Glutamatergic neuron (in vitro differentiated cells): ENCODE results near the gene C19orf67. TPM values are rescaled to one million over a fixed set of nuclear protein-coding genes. Genes with fewer than 3 reads are reported as not detected.

ENCODE experiments used
- DNase-seq: peaks from one replicate; pipeline ENCODE4 v3.0.0; 2022
- H3K27ac Mint-ChIP-seq: one replicate; pipeline ENCODE4 v1.8.0; 2020; ENCODE audit warnings: mild to moderate bottlenecking, mixed read lengths, inconsistent platforms; ENCODE audit not compliant: unreplicated experiment
- H3K27me3 Mint-ChIP-seq: one replicate; pipeline ENCODE4 v1.8.0; 2020; ENCODE audit warnings: mild to moderate bottlenecking, moderate library complexity, mixed read lengths, inconsistent platforms; ENCODE audit not compliant: unreplicated experiment
- H3K36me3 Mint-ChIP-seq: one replicate; pipeline ENCODE4 v1.8.0; 2020; ENCODE audit warnings: mild to moderate bottlenecking, mixed read lengths, inconsistent platforms; ENCODE audit not compliant: unreplicated experiment
- H3K4me1 Mint-ChIP-seq: one replicate; pipeline ENCODE4 v1.8.0; 2020; ENCODE audit warnings: mild to moderate bottlenecking, low read depth, mixed read lengths, inconsistent platforms; ENCODE audit not compliant: unreplicated experiment
- H3K4me3 Mint-ChIP-seq: one replicate; pipeline ENCODE4 v1.8.0; 2020; ENCODE audit warnings: mild to moderate bottlenecking, mixed read lengths, inconsistent platforms; ENCODE audit not compliant: unreplicated experiment
- H3K9me3 Mint-ChIP-seq: one replicate; pipeline ENCODE4 v1.8.0; 2020; ENCODE audit warnings: mild to moderate bottlenecking, moderate library complexity, mixed read lengths, inconsistent platforms; ENCODE audit not compliant: unreplicated experiment
- CTCF ChIP-seq: fragments of 200-600 bp; sonication (generic); IDR thresholded peaks from one replicate; pipeline ENCODE4 v1.5.0; 2021; ENCODE audit not compliant: partially characterized antibody, unreplicated experiment
- total RNA-seq: library from RNA; stranded (reverse); fragmentation: NEBNext Ultra II Directional; extraction: Animal tissue kit (Norgen Biotek cat#: 25700); gene quantifications from one replicate; pipeline ENCODE4 v1.2.1, GENCODE V29; 2021; ENCODE audit not compliant: unreplicated experiment

Gene C19orf67
- total RNA-seq, 1 donor from 2014 or later = 0.71 TPM

DNA sequence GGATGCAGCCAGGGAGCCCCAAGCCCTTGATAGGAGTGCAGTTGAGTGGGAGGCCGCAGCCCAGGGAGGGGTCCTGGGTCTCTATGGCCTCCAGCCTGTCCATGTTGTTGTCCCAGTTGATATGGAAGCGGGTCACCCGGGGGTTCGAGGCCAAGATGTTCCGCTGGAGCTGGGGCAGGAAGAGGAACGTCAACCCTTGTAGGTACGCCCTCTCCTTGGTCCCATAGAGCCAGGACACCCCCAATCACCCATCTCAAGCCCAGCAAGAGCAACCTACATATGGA, 34.9 kb upstream of the C19orf67 start:
- no peak overlapping the region for H3K27ac Mint-ChIP-seq
- peaks cover 15% of the 10 kb centered on the region for H3K4me1 Mint-ChIP-seq
- TF ChIP-seq CTCF = no peak
- no peaks in the 10 kb centered on the region for H3K36me3 Mint-ChIP-seq
- peaks cover 5% of the 10 kb centered on the region for H3K9me3 Mint-ChIP-seq
- DNase-seq = no peak
- no peak overlapping the region for H3K4me3 Mint-ChIP-seq
- H3K27me3 Mint-ChIP-seq = peaks cover 14% of the 10 kb centered on the region

GRCh38 chr19:14119644-14120496, 34.3 kb upstream of the C19orf67 start:
- Mint-ChIP-seq H3K4me1 (peaks cover 15% of the 10 kb centered on the region), H3K9me3 (peaks cover 5% of the 10 kb centered on the region), H3K27me3 (peaks cover 14% of the 10 kb centered on the region), H3K36me3 (no peaks in the 10 kb centered on the region), H3K27ac (no peak overlapping the region), H3K4me3 (no peak overlapping the region)
- TF ChIP-seq CTCF = no peak
- DNase-seq = no peak

- Mint-ChIP-seq H3K27me3 (peaks cover 14% of the 10 kb centered on the region), H3K4me3 (peak overlapping the region; percentile 86), H3K4me1 (peaks cover 15% of the 10 kb centered on the region), H3K27ac (peak overlapping the region; percentile 86), H3K9me3 (peaks cover 5% of the 10 kb centered on the region), H3K36me3 (no peaks in the 10 kb centered on the region)
- TF ChIP-seq CTCF = no peak
- no peak for DNase-seq
Observed at GRCh38 chr19:14119146-14119545, 33.6 kb upstream of the C19orf67 start.

DNA sequence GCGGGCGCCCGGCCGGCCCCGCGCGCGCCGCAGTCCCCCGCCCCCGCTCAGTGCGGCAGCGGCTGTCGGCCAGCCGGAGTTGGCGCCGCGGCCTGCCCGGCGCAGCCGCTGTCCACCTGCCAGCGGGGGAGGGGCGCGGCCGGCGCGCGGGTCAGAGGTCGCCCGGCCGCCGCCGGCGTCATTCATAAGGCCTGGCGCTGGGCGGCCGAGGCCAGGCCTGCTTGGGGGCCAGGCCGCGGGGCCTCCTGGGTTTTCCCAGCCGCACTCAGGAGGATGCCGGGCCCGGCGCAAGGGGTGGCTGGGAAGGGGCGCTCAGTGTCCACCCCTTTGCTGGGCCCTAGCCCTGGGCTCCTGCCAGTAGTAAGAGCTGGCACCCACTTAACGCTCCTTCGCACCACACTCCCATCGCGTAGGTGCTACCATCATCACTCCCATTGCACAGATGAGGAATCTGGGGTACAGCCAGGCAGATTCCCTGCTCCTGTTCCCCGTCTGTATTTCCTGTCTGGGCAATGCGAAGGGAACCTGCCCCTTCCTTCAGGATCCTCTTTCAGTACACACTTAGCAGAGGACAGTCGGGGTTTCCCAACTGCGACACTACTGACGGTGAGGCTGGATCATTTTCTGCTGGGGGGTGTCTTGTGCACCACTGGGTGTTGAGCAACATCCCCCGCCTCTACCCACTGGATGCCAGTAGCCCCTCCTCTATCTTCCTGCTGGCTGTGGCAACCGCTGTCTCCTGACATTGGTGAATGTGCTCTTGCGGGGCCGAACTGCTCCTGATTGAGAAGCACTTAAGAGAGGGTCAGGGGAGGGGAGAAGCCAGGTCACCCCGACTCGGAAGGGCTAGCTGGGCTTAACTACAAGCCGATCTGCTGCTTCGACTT, 32.8 kb upstream of the C19orf67 start:
- peaks cover 17% of the 10 kb centered on the region for H3K4me1 Mint-ChIP-seq
- H3K36me3 Mint-ChIP-seq = no peaks in the 10 kb centered on the region
- H3K27ac Mint-ChIP-seq = peak overlapping the region; percentile 86
- peak overlapping the region; percentile 86 for H3K4me3 Mint-ChIP-seq
- DNase-seq = peak; percentile 25
- H3K27me3 Mint-ChIP-seq = peaks cover 14% of the 10 kb centered on the region
- peaks cover 5% of the 10 kb centered on the region for H3K9me3 Mint-ChIP-seq
- no peak for TF ChIP-seq CTCF

GRCh38 chr19:14117668-14118164, 32.1 kb upstream of the C19orf67 start, which contains the start of gene PRKACA:
Gene PRKACA, minus strand, starts transcription at chr19:14117762. Its CDS starts 215 bp downstream, at chr19:14117547.
- H3K27ac Mint-ChIP-seq = peak within 1 kb of the TSS; percentile 86
- peaks cover 5% of the 10 kb centered on the region for H3K9me3 Mint-ChIP-seq
- peaks cover 14% of the 10 kb centered on the region for H3K27me3 Mint-ChIP-seq
- DNase-seq = peak; percentile 99
- no peak for TF ChIP-seq CTCF
- H3K36me3 Mint-ChIP-seq = no peaks in the 10 kb centered on the region
- peaks cover 19% of the 10 kb centered on the region for H3K4me1 Mint-ChIP-seq
- H3K4me3 Mint-ChIP-seq = peak within 1 kb of the TSS; percentile 92
